ENCODE results near the gene DPP6.

Gene DPP6

DNA sequence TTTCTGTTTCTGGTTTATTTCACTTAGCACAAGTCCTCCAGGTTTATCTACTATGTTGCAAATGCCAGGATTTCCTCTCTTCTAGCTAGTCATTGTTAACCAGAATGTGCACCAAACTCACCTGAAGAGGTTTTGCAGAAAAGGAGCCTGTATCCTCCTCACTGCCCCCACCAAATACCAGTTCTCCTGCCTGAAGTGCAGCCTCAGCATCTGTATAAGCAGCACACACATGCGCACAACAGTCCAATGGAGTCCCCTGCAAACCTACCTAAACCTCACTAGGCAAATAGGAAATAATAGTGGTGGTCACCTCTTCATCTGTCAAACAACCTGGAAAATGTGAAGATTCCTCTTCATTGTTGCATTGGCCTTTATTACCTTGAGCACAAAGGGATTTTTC lies 712.9 kb downstream of the DPP6 start:
- no peak for DNase-seq
- no peak overlapping the region for H3K4me3 Mint-ChIP-seq
- H3K27me3 Mint-ChIP-seq = peaks cover 6% of the 10 kb centered on the region
- no peaks in the 10 kb centered on the region for H3K4me1 Mint-ChIP-seq
- peaks cover 4% of the 10 kb centered on the region for H3K9me3 Mint-ChIP-seq
- H3K27ac Mint-ChIP-seq = no peak overlapping the region
- no peaks in the 10 kb centered on the region for H3K36me3 Mint-ChIP-seq (ENCODE audit: low read depth)
- no peak for ATAC-seq

DNA sequence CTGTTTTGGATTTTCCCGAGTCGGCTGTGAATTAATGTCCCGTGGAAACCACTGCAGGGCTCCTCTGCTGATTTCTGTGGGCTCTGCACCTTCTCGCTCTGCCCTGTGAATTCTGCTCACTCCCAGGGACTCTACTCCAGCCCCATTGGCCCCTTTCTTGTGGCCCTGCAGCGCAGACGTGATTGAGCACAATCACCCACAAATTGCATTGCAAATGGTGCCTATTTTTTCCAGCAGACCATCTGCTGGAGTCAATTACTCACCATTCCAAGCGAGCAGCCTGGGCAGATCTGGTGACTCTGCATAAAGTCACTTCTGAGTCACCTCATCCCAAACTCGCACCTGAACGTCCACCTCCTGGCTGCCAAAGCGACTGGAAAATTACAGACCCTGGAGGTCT lies 714.9 kb downstream of the DPP6 start:
- Mint-ChIP-seq H3K9me3 (peaks cover 7% of the 10 kb centered on the region), H3K27ac (no peak overlapping the region), H3K4me1 (no peaks in the 10 kb centered on the region), H3K4me3 (no peak overlapping the region), H3K27me3 (peaks cover 6% of the 10 kb centered on the region), H3K36me3 (ENCODE audit: low read depth) (no peaks in the 10 kb centered on the region)
- DNase-seq (no peak), ATAC-seq (no peak)

DNA sequence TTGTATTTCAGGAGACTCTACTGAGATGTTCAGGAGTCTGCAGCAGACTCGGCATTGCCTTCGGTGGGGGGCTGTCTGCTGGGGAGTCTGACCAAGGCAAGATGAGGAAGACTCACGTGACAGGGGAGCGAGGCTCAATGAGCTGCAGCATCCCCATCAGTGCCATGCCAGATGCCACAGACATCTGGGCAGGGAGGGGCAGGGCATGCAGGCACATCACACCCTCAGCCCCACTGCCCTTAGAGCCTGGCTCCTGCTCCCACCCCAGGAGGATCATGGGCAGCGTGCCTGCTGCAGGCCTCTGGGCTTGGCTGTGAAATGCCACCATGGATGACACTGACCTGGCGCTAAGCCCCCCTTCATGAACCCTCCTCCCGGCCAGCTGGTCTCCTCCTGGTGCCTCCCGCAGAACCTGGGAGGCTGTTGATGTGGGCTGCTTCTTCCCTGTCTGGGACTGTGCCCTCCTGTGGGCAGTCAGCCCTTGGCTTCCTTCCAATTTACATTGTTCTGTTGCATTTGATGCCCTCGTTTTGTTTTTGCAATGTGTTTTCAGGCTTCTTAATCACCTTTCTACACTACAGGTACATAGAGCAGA lies 715.7 kb downstream of the DPP6 start:
- no peak for DNase-seq
- peaks cover 6% of the 10 kb centered on the region for H3K27me3 Mint-ChIP-seq
- no peaks in the 10 kb centered on the region for H3K36me3 Mint-ChIP-seq (ENCODE audit: low read depth)
- no peak for ATAC-seq
- no peak overlapping the region for H3K4me3 Mint-ChIP-seq
- no peaks in the 10 kb centered on the region for H3K4me1 Mint-ChIP-seq
- no peak overlapping the region for H3K27ac Mint-ChIP-seq
- peaks cover 7% of the 10 kb centered on the region for H3K9me3 Mint-ChIP-seq

DNA sequence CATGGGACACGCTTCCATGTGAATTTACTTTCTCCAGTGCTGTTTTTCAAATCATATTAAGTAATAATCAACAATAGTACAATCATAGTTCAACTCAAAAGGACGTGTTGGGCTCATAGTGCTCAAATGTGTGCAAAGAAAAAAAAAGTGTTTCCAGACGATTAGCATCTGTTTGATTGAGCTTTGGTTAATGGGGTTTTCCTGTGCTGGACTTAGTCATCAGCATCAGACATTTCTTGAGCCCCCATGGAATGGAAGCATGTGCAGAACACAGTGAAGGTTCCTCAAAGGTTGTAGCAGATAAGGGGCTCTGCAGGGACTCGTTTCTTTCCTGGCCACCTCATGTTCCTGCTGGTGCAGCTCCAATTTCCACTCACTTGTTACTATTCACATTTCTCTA lies 716.8 kb downstream of the DPP6 start:
- Mint-ChIP-seq H3K4me3 (no peak overlapping the region), H3K4me1 (no peaks in the 10 kb centered on the region), H3K36me3 (ENCODE audit: low read depth) (no peaks in the 10 kb centered on the region), H3K27ac (no peak overlapping the region), H3K9me3 (peaks cover 7% of the 10 kb centered on the region), H3K27me3 (peaks cover 6% of the 10 kb centered on the region)
- no peak for ATAC-seq
- DNase-seq = no peak

DNA sequence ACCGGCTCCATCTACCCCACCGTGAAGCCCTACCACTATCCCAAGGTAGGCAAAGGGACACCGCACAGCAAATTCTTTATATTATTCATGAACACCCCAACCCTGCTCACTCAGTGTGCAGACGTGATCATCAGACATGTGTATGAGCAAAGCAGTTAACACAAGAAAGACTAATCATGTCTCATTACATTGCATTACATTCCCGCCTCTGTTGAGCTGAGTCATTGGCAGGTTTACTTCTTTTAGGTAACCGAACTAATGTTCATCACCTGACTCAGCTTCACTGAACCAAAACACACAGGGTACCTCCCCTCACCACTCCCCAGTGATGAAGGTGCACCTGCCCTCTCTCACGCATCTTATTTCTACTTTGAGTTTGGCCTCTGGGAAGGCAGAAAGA lies 717.3 kb downstream of the DPP6 start:
- ATAC-seq (no peak), DNase-seq (no peak)
- Mint-ChIP-seq H3K27ac (no peak overlapping the region), H3K36me3 (ENCODE audit: low read depth) (no peaks in the 10 kb centered on the region), H3K27me3 (peaks cover 6% of the 10 kb centered on the region), H3K4me1 (no peaks in the 10 kb centered on the region), H3K9me3 (peaks cover 7% of the 10 kb centered on the region), H3K4me3 (no peak overlapping the region)

DNA sequence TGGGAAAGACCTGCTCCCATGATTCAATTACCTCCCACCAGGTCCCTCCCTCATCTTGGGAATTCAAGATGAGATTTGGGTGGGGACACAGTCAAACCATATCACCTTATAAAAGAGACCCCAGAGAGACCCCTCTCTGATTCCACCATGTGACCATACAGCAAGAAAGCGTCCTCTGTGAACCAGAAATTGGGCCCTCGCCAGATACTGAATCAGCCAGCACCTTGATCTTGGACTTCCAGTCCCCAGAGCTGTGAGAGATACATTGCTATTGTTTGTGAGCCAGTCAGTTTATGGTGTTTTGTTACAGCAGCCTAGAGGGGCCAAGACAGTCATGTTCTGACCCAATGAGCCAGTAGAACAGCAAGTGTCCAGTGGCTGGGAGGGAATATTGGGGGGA lies 718.2 kb downstream of the DPP6 start:
- no peak overlapping the region for H3K27ac Mint-ChIP-seq
- H3K9me3 Mint-ChIP-seq = peaks cover 7% of the 10 kb centered on the region
- no peak overlapping the region for H3K4me3 Mint-ChIP-seq
- no peak for ATAC-seq
- H3K27me3 Mint-ChIP-seq = peaks cover 6% of the 10 kb centered on the region
- H3K36me3 Mint-ChIP-seq (ENCODE audit: low read depth) = no peaks in the 10 kb centered on the region
- no peak for DNase-seq
- H3K4me1 Mint-ChIP-seq = no peaks in the 10 kb centered on the region

DNA sequence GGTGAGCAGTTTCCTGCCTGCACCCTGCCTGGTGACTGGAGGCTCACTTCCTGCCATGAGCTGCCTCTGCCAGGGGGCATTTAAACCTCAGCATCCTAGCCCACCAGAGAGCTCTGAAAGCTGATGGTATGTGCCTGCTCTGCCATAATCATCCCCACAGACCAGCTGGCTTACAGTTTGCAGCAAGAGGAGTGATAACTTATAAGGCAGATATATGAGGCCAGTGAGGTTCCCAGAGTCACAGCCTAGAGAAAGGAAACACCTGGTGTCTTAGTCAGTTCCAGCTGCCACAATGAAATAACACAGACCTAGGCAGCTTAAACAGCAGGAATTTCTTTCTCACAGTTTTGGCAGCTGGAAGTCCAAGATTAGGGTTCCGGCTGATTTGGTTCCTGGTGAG lies 718.8 kb downstream of the DPP6 start:
- Mint-ChIP-seq H3K4me1 (no peaks in the 10 kb centered on the region), H3K27me3 (peaks cover 6% of the 10 kb centered on the region), H3K4me3 (no peak overlapping the region), H3K9me3 (peaks cover 7% of the 10 kb centered on the region), H3K36me3 (ENCODE audit: low read depth) (no peaks in the 10 kb centered on the region), H3K27ac (no peak overlapping the region)
- DNase-seq (no peak), ATAC-seq (no peak)

DNA sequence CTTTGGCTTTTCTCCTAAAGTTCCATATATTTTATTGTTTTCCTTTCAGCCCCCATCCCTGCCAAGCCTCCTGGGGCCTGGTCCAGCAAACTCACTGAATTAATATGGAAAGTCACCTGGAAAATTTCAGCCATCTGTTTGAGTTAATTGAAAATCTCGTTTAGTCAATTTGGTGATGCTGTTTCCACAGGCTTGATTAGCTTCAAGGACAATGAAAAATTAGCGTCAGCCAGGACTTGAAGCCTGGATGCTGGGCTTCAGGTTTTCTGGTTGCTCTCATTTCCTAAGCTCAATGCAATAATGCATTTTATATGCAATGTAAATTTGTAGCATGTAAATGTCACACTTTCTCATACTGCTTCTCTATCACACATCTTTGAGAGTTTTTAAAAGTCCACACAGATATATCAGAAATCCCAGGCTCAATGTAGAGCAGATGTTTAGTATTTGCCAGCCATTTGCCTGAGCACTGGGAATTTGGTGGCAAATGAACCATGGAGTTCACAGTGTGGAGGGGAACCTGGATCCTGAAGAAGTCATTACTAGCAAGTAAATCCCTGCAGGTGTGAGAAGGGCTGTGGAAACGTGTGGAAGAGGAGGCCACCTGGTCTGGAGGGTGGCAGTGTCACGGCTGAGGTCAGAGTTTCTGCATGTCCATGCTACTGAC lies 722.2 kb downstream of the DPP6 start:
- no peaks in the 10 kb centered on the region for H3K4me1 Mint-ChIP-seq
- H3K27me3 Mint-ChIP-seq = peaks cover 2% of the 10 kb centered on the region
- H3K4me3 Mint-ChIP-seq = no peak overlapping the region
- DNase-seq (no peak), ATAC-seq (no peak)
- H3K36me3 Mint-ChIP-seq (ENCODE audit: low read depth) = no peaks in the 10 kb centered on the region
- H3K27ac Mint-ChIP-seq = no peak overlapping the region
- H3K9me3 Mint-ChIP-seq = peaks cover 16% of the 10 kb centered on the region

DNA sequence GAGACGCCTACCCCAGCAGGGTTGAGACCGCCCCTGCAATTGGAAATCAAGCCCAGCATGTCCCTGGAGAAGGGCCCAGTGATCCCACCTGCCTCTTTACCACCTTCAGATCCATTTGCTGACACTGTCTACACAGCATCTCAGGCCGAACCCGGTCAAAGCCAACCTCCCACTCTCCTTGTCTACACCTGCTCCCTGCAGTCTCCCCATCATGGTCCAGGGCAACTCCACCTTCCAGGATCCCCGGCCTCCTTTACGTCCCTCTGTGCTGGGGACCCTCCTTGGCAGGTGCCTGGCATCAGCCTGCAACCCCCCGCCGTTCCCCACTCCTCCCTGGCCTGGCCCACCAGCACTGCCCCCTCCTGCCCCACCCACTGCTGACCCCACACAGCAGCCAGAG lies 723.5 kb downstream of the DPP6 start:
- no peaks in the 10 kb centered on the region for H3K27me3 Mint-ChIP-seq
- H3K9me3 Mint-ChIP-seq = peaks cover 19% of the 10 kb centered on the region
- no peak overlapping the region for H3K27ac Mint-ChIP-seq
- ATAC-seq (no peak), DNase-seq (no peak)
- no peak overlapping the region for H3K4me3 Mint-ChIP-seq
- H3K36me3 Mint-ChIP-seq (ENCODE audit: low read depth) = no peaks in the 10 kb centered on the region
- no peaks in the 10 kb centered on the region for H3K4me1 Mint-ChIP-seq

DNA sequence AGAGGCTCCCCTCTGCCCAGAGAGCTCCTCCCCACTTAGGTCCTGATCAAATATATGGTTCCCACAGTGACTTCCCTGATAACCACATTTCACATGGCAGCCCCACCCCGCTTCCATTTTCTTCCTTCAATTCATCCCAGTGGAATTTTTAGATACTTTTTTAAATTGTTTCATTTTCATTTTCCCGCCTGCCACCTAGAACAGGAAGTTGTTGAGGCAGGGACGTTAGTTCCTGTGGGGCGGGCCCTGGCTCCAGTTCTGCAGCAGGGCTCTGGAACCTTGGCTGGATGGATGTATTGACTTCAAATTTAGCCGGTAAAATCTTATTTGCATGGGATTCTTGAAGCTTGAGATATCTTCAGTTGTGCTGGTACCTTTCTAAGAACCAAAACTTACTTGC lies 724.2 kb downstream of the DPP6 start:
- no peak overlapping the region for H3K27ac Mint-ChIP-seq
- H3K4me3 Mint-ChIP-seq = no peak overlapping the region
- DNase-seq (no peak), ATAC-seq (no peak)
- no peaks in the 10 kb centered on the region for H3K27me3 Mint-ChIP-seq
- no peaks in the 10 kb centered on the region for H3K4me1 Mint-ChIP-seq
- H3K9me3 Mint-ChIP-seq = peaks cover 22% of the 10 kb centered on the region
- no peaks in the 10 kb centered on the region for H3K36me3 Mint-ChIP-seq (ENCODE audit: low read depth)

DNA sequence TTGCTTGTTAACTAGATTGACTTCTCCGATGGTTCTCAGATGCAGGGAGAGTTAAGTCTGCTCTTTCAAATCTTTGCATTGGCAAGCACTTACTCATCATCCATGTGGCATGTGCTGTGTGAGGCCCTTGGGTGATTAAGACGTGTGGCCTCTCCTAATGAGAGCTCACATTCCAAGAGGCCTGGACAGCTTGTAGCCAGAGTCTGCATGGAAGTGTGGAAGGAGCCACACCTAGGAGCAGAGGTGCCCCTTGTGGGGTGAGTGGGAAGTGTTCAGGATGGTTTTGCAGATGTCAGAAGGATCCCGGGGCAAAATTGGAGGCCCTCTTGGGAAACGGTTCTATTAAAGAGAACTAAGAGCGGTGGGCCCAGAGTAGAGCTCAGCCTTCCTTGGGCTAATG lies 724.8 kb downstream of the DPP6 start:
- Mint-ChIP-seq H3K27me3 (no peaks in the 10 kb centered on the region), H3K4me3 (no peak overlapping the region), H3K9me3 (peaks cover 22% of the 10 kb centered on the region), H3K4me1 (no peaks in the 10 kb centered on the region), H3K36me3 (ENCODE audit: low read depth) (no peaks in the 10 kb centered on the region), H3K27ac (no peak overlapping the region)
- no peak for DNase-seq
- no peak for ATAC-seq

DNA sequence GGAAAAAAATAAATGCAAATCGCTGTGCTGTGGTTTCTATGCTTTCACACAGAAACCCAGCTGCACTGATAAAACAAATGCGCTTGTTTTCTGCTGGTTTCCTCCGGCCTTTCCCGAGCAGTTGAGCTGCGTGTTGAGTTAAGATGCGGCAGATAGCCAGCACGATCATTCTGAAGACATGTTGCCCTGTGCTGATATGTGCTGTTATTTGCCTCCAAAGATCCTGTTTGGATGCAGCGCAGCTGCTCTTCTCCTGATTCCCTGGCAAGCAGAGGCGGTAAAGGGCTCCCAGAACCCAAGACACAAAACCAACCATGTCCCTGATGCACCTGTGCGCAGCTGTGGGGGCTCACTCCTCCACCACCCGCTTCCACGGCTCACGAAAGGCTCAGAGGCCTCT lies 725.3 kb downstream of the DPP6 start:
- no peak overlapping the region for H3K27ac Mint-ChIP-seq
- H3K36me3 Mint-ChIP-seq (ENCODE audit: low read depth) = no peaks in the 10 kb centered on the region

DNA sequence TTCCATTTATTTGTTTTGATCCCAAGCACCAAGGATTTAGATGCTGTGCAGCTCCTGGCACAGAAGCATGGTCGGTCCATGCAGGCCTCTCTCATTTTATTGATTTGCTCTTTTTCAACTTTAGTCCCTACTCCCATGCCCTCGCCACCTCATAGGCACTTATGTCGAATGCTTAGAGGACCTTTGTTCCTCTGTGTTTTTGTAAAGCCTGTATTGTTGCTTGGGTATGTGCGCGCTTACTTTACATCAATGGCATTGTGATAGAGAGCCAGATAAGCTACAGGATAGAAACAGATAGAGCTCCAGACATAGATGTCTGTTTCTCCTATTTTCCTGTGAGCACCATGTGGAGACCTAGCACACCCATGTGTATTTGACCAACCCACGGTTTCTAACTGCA lies 725.7 kb downstream of the DPP6 start:
- H3K36me3 Mint-ChIP-seq (ENCODE audit: low read depth) = no peaks in the 10 kb centered on the region
- ATAC-seq (no peak), DNase-seq (no peak)
- H3K9me3 Mint-ChIP-seq = peaks cover 22% of the 10 kb centered on the region
- no peaks in the 10 kb centered on the region for H3K27me3 Mint-ChIP-seq
- no peak overlapping the region for H3K27ac Mint-ChIP-seq
- no peaks in the 10 kb centered on the region for H3K4me1 Mint-ChIP-seq
- H3K4me3 Mint-ChIP-seq = no peak overlapping the region

More for the DNA sequence above, 725.3 kb downstream of the DPP6 start:
- Mint-ChIP-seq H3K4me3 (no peak overlapping the region), H3K4me1 (no peaks in the 10 kb centered on the region), H3K9me3 (peaks cover 22% of the 10 kb centered on the region), H3K27me3 (no peaks in the 10 kb centered on the region)
- DNase-seq (no peak), ATAC-seq (no peak)

DNA sequence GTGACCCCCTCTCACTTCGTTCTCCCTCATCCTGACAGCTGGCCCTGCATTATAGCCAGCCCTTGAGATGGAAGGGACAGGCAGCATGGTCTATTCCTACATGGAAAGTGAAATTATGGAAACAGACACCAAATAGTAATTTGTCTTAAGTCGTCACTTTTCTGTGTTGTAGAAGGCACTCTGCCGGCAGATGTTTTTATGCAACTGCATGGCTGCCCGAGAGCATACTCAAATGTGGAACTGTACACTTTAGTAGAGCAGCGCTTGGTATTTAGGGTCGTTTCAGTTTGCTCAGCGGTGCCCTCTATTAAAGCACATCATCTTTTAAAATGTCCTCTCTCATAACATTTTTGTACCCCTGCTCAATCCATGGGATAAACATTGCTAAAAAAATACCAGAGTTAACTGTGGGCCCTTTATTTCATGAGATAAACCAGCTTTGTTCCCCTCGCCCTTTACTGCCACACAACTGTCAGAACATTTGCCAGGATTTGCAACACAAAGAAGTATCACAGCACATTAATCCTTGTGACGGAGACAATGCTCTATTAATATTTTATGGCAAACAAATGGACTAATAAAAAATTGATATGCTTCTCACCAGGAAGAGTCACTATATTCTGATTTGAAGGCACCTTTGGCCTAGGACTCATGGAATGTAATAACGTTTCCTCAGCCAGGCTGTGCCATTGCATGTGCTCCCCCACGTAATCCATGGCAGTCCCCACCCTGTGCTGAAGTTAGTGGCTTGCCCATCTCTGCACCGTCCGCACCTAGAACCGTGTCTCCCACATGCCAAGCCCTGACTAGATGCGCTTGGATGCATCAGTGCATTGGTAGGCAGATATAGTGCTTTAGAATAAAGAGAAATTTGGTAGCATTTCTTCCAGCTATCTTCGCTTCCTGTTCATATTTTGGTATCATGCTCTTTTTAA lies 729.4 kb downstream of the DPP6 start:
- Mint-ChIP-seq H3K4me3 (no peak overlapping the region), H3K9me3 (peaks cover 36% of the 10 kb centered on the region), H3K27me3 (no peaks in the 10 kb centered on the region), H3K36me3 (ENCODE audit: low read depth) (no peaks in the 10 kb centered on the region), H3K4me1 (no peaks in the 10 kb centered on the region), H3K27ac (no peak overlapping the region)
- ATAC-seq = no peak
- DNase-seq = no peak

DNA sequence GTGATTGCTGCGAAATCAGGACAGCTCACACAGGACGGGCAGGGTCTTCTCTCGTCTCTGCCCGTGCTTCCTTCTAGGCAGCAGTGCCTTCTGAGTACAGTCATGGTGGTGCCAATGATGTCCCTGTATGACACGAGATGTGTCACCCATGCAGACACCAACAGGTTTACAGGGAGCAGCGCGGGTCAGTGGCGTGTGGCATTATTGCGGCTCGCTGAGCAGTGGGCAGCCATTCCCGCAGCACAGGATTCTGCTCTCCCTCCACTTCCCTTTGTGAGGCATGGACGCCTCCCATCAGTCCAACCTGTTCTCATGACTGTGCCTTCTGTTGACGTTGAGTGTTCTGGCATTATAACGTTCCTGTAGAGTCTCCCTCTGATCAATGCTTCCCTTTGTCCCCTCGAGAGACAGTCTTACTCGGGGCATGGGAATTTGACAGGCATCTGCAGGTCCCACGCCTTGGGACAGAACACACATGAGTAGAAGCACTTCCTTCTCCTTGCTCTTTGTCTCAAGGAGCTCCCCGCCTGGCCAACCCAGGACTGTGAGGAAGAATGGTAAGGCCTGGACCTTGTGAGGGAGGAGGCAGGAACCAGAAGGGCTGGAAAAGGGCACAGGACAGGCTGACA lies 731.2 kb downstream of the DPP6 start:
- Mint-ChIP-seq H3K27me3 (no peaks in the 10 kb centered on the region), H3K36me3 (ENCODE audit: low read depth) (no peaks in the 10 kb centered on the region), H3K27ac (no peak overlapping the region), H3K9me3 (peaks cover 30% of the 10 kb centered on the region), H3K4me1 (no peaks in the 10 kb centered on the region), H3K4me3 (no peak overlapping the region)
- ATAC-seq (no peak), DNase-seq (no peak)

All from activated naive CD8-positive, alpha-beta T cell treated with anti-CD3 and anti-CD28 coated beads, Interleukin-2, amount 50 U/mL, for 24 hours (primary cell).